HG02981 (cell line): ENCODE data around the gene NKPD1.

ENCODE experiments used
- ATAC-seq: cut with Tn5 transposase; IDR thresholded peaks from one replicate; pipeline ENCODE4 v1.9.1; 2021; ENCODE audit warnings: mild to moderate bottlenecking, moderate library complexity; ENCODE audit not compliant: unreplicated experiment

NKPD1 gene

GRCh38 chr19:45160870-45161737 lies at the start of gene NKPD1:
TSS of gene NKPD1 (minus strand) at chr19:45160982. CDS start at chr19:45160150, 832 bp downstream.
- no peak for ATAC-seq

- ATAC-seq: no peak
These were observed 45.5 kb upstream of the NKPD1 start for GRCh38 chr19:45206328-45206727.

- no peak for ATAC-seq
These were observed 45.0 kb upstream of the NKPD1 start for GRCh38 chr19:45205810-45206209.

GRCh38 chr19:45202637-45203036 lies 41.9 kb upstream of the NKPD1 start:
- ATAC-seq: no peak

GRCh38 chr19:45200568-45200967 lies 39.8 kb upstream of the NKPD1 start:
- no peak for ATAC-seq

GRCh38 chr19:45195764-45196163 lies 35.0 kb upstream of the NKPD1 start:
- no peak for ATAC-seq

GRCh38 chr19:45191375-45191774 lies 30.6 kb upstream of the NKPD1 start:
- no peak for ATAC-seq

- no peak for ATAC-seq
These were observed 29.2 kb upstream of the NKPD1 start for GRCh38 chr19:45189971-45190370.

GRCh38 chr19:45187421-45188100 lies 26.8 kb upstream of the NKPD1 start:
- no peak for ATAC-seq

GRCh38 chr19:45186509-45187334 lies 25.9 kb upstream of the NKPD1 start:
- ATAC-seq: no peak

GRCh38 chr19:45184115-45184514 lies 23.3 kb upstream of the NKPD1 start:
- ATAC-seq: no peak

GRCh38 chr19:45182758-45183157 lies 22.0 kb upstream of the NKPD1 start:
- ATAC-seq: no peak

GRCh38 chr19:45180936-45181335 lies 20.2 kb upstream of the NKPD1 start:
- no peak for ATAC-seq

GRCh38 chr19:45179892-45180370 lies 19.1 kb upstream of the NKPD1 start:
- ATAC-seq: no peak

- ATAC-seq: no peak
These were observed 18.5 kb upstream of the NKPD1 start for GRCh38 chr19:45179072-45179891.

GRCh38 chr19:45178262-45179071 lies 17.7 kb upstream of the NKPD1 start, which contains the start of gene BLOC1S3:
TSS of gene BLOC1S3 (plus strand) at chr19:45178784. CDS start at chr19:45179297, 513 bp downstream.
- peak; percentile 81 for ATAC-seq

GRCh38 chr19:45177817-45178261 lies 17.1 kb upstream of the NKPD1 start, which contains the start of gene TRAPPC6A:
TSS of gene TRAPPC6A (minus strand) at chr19:45178237. CDS start at chr19:45178218, 19 bp downstream.
- ATAC-seq: peak; percentile 6

GRCh38 chr19:45175515-45176345 lies 14.9 kb upstream of the NKPD1 start:
- no peak for ATAC-seq
